Cerebellar nuclear complex (tissue), 1 donor: ENCODE results near the gene GAS7.

Source experiments
- DNase-seq, 2 experiments: peaks; one replicate each; lab custom pipeline; 2025; lab: John Stamatoyannopoulos, UW

The GAS7 gene

GRCh38 chr17:10171581-10171981 lies 26.8 kb downstream of the GAS7 start:
- DNase-seq = no peak

GRCh38 chr17:10171122-10171571 lies 27.3 kb downstream of the GAS7 start:
- DNase-seq = no peak

- no peak for DNase-seq
Observed at GRCh38 chr17:10170233-10170632, 28.2 kb downstream of the GAS7 start.

- DNase-seq = no peak
Observed at GRCh38 chr17:10169290-10169689, 29.1 kb downstream of the GAS7 start.

GRCh38 chr17:10166176-10166935 lies 32.0 kb downstream of the GAS7 start:
- DNase-seq = no peak

- no peak for DNase-seq
Observed at GRCh38 chr17:10162096-10162495, 36.3 kb downstream of the GAS7 start.

- no peak for DNase-seq
Observed at GRCh38 chr17:10161386-10161785, 37.0 kb downstream of the GAS7 start.

GRCh38 chr17:10156948-10157607 lies 41.3 kb downstream of the GAS7 start:
- no peak for DNase-seq

- DNase-seq = no peak
Observed at GRCh38 chr17:10156599-10156947, 41.8 kb downstream of the GAS7 start.

GRCh38 chr17:10156077-10156435 lies 42.4 kb downstream of the GAS7 start:
- DNase-seq = no peak

GRCh38 chr17:10155371-10156076 lies 42.9 kb downstream of the GAS7 start:
- no peak for DNase-seq

GRCh38 chr17:10151667-10152496 lies 46.5 kb downstream of the GAS7 start:
- DNase-seq = no peak

- no peak for DNase-seq
Observed at GRCh38 chr17:10149573-10150399, 48.6 kb downstream of the GAS7 start.

GRCh38 chr17:10147761-10148415 lies 50.5 kb downstream of the GAS7 start:
- DNase-seq = no peak

GRCh38 chr17:10147040-10147439 lies 51.4 kb downstream of the GAS7 start:
- DNase-seq = no peak

GRCh38 chr17:10144982-10145381 lies 53.4 kb downstream of the GAS7 start:
- DNase-seq = no peak

- no peak for DNase-seq
Observed at GRCh38 chr17:10144456-10144855, 54.0 kb downstream of the GAS7 start.

- DNase-seq = no peak
Observed at GRCh38 chr17:10141436-10141835, 57.0 kb downstream of the GAS7 start.

GRCh38 chr17:10139577-10139976 lies 58.8 kb downstream of the GAS7 start:
- DNase-seq = no peak

- no peak for DNase-seq
Observed at GRCh38 chr17:10136258-10136981, 62.0 kb downstream of the GAS7 start.
